IMR-90 (cell line): Measurements from ENCODE around the gene SSC4D.

Experiments
- POLR2A ChIP-seq: IDR thresholded peaks from 2 replicates; pipeline ENCODE4 v1.6.1; 2012; ENCODE audit warnings: mild to moderate bottlenecking, low read depth, low read length
- RCOR1 ChIP-seq: IDR thresholded peaks from 2 replicates; pipeline ENCODE4 v1.6.1; 2012; ENCODE audit warnings: mild to moderate bottlenecking, low read length, improper control_type of control experiment; ENCODE audit not compliant: insufficient replicate concordance
- RFX5 ChIP-seq: IDR thresholded peaks from 2 replicates; pipeline ENCODE4 v1.8.0; 2012; ENCODE audit warnings: low read depth, mild to moderate bottlenecking, low read length, moderate library complexity
- SMC3 ChIP-seq: fragments of 150-350 bp; IDR thresholded peaks from 2 replicates; pipeline ENCODE4 v1.6.1; 2016; ENCODE audit warnings: low read depth, mild to moderate bottlenecking, antibody characterized with exemption, low read length, moderate library complexity
- TF ChIP-seq, protein P1 (sequence below): conservative IDR thresholded peaks from 2 replicates; pipeline ENCODE4 v1.5.1; 2012; ENCODE audit warnings: mild to moderate bottlenecking, low read depth, low read length, improper control_type of control experiment

DNA sequence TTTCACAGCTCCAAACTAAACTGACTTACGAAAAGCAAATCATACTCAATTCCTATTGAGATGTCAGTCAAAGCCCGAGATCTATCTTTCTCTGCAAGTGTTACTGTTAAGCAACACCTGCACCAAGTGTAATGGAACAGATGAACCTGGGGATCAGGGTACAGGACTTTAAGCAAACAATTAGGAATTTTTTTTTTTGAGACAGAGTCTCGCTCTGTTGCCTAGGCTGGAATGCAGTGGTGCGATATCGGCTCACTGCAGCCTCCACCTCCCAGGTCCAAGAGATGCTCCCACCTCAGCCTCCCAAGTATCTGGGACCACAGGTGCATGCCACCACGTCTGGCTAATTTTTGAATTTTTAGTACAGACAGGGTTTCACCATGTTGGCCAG, 65.6 kb downstream of the SSC4D start:
- TF ChIP-seq RFX5 (no peak), RCOR1 (no peak), SMC3 (no peak), POLR2A (no peak)
- TF ChIP-seq, protein P1, sequence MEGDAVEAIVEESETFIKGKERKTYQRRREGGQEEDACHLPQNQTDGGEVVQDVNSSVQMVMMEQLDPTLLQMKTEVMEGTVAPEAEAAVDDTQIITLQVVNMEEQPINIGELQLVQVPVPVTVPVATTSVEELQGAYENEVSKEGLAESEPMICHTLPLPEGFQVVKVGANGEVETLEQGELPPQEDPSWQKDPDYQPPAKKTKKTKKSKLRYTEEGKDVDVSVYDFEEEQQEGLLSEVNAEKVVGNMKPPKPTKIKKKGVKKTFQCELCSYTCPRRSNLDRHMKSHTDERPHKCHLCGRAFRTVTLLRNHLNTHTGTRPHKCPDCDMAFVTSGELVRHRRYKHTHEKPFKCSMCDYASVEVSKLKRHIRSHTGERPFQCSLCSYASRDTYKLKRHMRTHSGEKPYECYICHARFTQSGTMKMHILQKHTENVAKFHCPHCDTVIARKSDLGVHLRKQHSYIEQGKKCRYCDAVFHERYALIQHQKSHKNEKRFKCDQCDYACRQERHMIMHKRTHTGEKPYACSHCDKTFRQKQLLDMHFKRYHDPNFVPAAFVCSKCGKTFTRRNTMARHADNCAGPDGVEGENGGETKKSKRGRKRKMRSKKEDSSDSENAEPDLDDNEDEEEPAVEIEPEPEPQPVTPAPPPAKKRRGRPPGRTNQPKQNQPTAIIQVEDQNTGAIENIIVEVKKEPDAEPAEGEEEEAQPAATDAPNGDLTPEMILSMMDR, result no peak
